Middle frontal gyrus (tissue), 1 donor: ENCODE measurements around the gene C6orf118.

Experiments used
- DNase-seq: peaks from one replicate; pipeline ENCODE4 v3.0.0-alpha.2; 2015; ENCODE audit warnings: low spot score; ENCODE audit errors: extremely low spot score

C6orf118 gene

DNA sequence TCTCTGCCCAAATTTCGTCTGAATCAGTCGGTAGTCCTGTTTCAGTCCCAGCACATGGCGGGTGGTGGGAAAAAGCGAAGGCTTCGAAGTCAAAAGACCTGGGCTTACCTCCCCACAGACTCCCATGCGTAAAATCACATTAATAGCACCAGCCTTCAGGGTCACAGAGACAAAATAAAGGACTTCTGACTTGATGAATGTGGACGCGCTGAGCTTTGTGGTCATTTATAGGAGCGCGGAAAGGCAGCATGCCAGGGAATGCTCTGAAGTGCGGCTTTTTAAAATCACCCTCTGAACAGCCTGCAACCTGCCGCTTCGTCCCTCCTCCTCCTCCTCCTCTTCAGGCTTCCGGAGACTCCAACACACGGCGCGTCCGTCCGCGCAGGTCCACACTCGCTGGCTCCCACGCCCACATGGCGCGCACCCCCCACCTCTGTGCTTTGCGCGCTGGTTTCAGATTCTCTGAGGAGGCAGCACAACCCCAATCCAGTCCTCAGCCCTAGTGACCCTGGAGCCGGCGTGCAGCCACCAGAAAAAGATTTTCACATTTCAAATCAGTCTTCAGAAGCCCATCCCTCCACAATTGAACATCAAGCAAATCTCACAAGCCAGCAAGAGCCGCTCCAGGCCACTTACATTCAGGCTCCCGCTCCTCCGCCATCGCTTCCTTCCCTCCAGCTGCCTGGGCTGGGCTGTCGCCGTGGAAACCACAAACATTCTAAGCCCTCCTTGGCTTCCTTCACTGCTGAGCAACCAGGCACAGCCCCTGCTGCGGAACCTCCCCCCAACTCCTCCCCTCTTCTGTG lies at the start of gene C6orf118:
Gene C6orf118 (minus strand): TSS at position 680 of the 806 bp plus-strand sequence. CDS start 19 bp downstream, at position 661.
- DNase-seq = no peak

DNA sequence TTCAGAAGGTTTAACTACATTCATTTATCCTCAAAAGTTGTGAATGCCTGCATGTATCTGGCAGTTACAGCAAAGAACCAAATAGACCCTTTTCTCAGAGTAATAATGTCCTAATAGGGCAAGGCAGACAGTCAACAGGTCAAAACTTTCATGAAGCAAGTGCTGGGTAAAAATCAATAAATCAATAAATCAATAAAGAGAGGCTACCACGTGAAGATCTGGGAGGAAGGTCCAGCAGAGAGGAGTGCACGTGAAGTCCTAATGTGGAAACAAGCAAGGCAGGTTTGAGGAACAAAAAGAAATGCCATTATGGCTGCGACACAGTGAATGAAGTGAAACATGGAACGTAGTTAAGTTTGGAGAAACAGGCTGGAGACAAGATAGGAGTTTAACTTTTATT lies 36.3 kb upstream of the C6orf118 start:
- DNase-seq = no peak

DNA sequence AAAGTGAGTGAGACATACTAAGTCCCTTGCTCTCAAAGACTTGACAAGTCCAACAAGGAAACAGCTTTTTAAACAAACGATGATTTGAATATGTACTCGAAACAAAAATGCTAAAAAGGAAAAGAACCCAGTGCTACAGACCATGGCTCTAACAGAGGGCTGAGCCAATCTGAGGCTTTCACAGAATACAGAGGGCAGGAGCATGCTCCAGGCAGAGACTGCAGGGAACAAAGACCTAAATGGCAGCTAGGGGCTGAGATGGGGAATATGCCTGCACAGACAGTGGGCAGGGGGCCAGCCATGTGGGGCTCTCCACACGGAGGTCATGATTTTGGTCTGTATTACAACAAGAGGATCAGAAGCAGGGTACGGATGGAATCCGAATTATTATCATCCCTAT lies 31.1 kb upstream of the C6orf118 start:
- no peak for DNase-seq

DNA sequence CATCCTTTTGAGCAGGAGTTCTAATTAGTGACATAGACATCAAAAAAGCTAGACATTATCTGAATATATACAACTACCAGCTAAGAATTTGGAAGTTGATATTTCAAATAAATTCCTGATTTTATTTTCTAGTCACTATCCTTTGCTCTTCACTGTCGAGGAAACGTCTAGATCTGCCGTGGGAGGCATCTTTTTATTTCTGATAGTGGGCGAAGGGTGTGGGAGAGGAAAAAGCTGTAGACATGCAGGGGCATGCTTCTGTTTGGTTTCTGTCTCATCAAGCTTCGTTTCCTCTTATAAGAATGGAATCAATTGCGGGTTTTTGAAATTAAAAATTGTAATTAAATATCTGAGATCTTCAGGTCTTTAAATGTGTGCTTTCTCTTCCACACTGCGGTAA lies 16.2 kb upstream of the C6orf118 start:
- DNase-seq = no peak

DNA sequence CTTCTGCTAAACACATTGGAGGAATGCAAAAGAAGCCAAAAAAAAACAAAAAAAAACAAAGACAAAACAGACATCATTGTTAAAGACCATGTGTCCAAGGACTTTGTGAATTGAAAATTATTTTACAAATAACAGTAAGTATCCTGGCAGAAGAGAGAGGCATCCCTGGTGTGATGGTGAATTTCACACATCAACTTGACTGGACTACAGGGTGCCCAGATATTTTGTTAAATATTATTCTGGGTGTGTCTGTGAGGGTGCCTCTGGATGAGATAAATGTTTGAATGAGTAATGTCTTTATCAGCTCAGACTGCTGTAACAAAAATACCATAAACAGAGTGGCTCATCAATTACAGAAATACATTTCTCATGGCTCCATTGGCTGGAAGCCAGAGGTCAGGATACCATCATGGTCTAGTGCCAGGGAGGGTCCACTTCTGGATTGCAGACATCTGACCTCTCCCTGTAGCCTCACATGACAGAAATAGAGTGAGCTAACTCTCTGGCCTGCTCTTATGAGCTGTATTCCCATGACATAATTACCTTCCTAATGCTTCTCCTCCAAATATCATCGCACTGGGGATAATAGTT lies 12.2 kb upstream of the C6orf118 start:
- DNase-seq = no peak

DNA sequence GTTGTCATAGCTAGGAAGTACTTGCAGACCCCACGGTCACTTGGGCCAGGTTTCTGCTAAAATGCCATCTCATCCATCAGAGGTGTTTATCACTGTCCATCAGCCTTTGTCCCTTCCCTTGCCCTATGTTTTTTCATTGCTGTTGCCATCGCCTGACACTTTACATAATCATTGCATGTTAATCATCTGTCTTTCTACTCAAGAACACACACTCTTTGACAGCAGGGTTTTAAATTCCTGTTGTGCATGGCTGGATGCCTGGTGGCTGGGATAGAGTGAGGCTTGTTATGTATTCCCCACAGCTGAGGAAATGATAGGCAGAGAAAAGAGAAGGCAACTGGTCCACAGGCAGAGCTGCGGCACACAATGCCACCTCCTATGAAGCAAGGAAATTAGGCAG lies 11.7 kb upstream of the C6orf118 start:
- no peak for DNase-seq

DNA sequence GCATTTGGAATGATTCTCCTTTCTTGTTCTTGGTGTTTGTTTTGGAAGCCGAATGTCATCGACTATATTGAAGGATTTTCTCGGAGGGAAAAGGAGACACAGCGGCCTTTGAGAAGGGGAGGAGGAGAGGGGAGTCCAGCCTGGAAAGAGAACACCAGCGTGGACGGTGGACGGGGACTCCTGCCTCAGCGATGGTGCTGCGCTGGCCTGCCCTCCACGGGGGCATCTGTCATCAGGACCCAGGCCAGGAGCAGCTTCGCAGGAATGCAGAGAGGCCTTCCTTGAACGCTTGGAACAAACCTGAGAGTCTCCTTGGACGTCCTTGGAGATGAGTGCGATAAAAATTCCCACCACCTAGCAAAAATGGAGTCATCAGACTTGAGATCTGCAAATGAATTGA lies 8.3 kb upstream of the C6orf118 start:
- DNase-seq = no peak

DNA sequence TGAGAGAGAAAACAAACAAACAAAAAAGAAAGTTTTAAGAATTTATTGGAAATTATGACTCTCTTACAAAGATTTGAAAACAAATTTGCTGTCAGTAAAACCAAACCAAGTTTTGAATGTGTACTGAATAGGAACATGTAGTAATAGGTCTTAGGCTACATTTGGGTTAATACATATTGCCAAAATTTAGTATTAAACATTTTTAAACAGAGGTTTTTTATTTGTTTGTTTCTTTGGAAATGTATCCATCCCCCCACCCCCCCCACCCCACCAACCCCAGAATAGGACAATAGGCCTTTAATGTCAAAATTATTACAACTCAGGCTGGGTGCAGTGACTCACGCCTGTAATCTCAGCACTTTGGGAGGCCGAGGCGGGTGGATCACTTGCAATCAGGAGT lies 2.5 kb downstream of the C6orf118 start:
- DNase-seq = no peak

DNA sequence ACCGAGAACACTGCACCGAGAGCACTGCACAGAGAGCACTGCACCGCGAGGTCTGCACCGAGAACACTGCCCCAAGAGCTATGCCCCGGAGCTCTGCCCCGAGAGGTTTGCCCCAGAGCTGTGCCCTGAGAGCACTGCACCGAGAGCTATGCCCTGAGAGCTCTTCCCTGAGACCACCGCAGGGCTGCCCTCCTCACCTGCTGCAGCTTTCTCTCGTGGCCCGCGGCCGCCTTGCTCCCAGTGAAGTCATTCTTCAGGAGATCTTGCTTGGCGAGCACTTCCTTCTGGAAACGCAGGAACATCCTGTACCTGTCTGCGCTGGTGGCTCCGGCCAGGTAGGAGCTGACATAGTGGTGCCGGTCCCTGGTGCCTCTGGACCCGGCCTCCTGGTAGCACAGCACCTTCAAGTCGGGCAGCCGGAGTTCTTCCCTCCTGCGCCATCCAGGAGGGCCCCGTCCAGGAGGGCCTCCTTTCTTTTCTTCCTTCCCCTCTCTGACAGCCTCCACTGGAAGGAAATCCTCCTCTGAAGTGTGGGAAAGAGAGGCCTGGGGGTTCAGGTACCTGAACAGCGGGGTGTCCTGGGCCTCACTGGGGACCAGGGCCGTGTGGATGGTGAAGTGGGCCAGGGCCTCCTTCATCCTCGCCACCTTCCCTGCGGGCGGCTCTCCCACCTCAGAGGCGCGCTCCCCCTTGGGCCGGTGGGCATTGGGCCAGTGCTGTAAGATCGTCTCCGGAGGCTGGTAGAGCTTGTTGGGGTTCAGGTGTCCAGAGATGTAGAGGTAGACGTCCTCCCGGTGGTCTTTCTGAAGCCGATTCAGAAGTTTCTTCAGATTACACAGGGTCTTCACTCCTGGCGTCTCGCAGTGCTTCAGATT lies 7.8 kb downstream of the C6orf118 start:
- no peak for DNase-seq

DNA sequence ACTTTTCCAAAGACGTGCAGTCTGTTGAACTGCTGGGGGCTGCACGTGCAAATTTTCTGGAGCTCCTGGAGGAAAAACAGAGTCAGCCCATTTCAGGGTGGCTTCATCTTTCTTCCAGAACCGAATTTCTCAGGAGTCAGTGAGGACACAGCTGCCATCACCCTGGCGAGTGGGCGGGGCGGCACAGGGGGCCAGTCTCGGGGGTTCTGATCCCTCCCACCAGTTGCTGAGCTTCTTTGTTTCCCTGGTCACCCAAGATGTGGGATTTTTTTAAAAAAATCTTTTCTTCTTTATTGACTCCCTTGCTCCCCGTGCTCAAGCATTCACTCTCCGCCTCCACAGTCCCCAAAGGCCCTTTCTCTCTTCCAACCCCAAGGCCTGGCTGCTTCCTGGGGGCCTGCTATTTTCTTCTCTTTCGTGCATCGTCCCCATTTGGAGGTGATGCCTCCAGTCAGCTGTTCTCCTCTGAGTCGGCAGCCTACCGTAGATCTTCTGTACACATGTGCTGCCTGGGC lies 8.9 kb downstream of the C6orf118 start:
- no peak for DNase-seq

DNA sequence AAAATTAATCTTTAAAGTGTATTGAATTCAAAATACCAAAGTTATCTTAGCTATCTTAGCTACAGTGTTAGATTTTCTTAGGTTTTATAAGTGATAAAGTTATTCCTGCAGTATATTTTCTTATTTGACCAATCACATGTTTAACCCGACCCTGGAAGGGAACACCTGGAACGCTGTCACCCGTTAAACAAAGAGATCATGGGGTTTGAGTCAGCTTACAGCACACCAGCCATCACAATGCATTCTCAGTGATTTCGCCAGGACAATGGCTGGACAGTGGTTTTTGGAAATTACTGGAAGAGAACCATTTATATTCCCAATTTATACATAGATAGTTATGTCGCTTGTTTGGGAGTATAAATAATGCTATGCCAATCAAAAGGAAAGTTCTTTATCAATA lies 10.5 kb downstream of the C6orf118 start:
- DNase-seq = no peak

DNA sequence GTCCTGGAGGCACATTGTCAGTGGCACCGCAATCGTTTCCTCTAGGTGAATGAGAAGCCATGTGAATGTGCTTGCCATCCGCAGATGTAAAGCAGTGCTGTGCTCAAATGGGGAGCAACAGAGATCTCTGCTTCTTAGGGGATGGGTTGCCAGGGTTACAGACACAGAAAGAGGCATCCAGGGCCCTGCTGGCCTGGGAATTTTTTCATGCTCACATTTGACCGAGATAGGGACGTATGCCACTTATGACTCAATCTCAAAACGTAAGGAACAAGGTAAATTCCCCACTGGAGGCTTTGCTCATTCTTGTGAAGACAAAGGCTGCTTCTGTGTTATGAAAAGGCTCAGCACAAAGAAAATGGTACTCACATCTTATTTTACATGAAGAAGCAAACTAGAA lies 11.0 kb downstream of the C6orf118 start:
- no peak for DNase-seq

DNA sequence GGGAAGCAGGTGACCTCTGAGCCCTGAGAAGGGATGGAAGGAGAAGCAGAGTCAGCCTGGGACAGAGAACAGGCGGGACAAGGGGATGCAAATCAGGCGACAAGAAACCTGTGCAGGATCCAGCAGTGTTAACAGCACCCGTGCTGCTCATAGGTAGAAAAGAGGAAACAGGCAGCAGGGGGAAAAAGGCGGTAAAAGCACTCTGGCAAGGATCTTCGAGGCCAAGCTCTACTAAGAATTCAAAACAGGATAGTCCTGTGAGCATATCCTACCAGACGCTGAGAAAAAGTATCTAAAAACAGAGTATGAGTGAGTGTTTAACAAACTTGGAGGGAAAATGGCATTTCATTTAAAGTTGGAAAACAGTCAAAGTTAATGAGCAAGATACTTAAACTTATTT lies 16.7 kb downstream of the C6orf118 start:
- DNase-seq = no peak

DNA sequence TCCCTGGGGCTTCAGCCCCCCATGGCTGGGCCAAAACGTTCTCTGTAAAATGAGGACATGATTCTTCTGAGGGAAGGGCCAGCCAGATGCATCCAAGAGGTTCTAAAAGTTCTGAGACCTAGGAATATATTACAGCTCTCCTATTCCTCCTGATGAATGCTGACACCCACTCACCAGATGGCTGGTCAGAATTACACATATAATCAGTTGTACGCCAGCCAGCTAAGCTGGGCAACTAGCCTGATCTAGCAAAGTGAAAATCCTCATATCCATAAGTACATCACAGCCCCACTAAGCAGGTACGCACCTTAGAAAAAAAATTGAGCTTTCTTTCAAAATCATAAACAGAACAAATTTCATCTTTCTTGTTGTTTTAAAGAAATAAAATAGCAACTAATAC lies 34.8 kb downstream of the C6orf118 start:
- DNase-seq = no peak

DNA sequence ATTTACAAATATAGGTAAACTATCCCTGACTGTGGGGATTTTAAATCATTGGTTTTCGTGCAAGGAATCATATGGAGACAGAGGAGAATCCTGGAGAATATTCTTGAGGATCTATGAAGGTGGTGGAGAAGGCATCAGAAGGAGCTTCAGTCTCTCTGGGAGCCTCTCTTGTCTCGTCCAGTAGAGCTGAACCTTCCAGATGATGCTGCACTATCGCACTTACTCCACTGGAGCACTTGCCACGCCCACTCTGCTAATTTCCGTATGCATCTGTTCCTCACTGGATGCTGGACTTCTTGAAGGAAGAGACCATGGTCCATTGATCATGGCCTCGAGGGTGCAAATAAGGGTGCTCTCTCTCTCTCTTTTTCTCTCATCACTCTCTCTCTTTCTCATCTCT lies 36.8 kb downstream of the C6orf118 start:
- DNase-seq = no peak

DNA sequence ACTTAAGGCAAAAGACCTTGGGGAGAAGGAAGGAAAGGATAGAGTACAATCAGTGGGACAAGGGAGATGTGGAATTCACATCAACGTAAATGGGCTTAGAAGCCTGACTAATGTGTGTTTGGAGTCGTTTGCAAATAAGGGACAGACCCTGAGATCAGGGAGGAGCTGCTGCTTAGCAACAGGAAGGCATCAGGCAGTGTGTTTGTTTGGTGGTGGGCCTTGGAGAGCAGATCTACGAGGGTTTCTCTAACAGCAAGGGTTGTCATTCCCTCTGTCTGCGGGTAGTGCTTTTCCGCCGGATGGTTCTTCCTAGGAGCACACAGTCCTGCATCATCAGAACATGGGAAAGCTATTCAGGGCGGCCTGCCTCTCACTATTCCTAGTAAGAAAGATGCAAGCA lies 40.4 kb downstream of the C6orf118 start:
- DNase-seq = no peak

DNA sequence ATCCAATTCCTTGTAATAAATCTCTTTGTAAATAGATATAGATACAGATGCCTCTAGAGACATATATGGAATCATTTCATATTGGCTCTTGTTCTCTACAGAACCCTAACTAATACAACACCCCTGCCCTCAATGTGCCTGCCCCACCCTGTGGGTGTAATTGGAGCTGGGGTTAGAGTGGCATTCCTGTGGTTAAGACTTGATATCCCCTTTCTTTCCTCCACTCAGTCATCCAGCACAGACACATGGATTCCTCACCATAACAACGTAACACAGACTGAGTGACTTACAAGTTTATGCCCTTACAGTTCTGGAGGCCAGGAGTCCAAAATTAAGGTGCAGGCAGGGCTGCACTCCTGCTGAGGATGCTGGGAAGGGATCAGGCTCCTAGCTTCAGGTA lies 42.8 kb downstream of the C6orf118 start:
- DNase-seq = no peak

DNA sequence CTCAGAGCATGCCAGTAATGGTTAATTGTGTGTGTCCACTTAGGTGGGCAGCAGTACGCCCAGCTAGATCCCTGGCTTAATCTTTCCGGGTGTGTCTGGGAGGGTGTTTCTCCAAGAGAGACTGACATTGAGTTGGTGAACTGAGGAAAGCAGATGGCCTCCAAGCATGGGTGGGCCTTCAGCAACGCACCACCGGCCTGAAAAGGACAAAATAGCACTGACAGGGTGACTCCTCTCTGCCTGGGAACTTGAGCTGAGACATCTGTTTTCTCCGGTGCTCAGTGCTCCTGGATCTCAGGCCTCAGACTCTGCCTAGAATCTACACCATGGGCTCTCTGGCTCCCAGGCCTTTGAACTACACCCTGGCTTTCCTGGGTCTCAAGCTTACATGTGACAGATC lies 43.2 kb downstream of the C6orf118 start:
- no peak for DNase-seq

DNA sequence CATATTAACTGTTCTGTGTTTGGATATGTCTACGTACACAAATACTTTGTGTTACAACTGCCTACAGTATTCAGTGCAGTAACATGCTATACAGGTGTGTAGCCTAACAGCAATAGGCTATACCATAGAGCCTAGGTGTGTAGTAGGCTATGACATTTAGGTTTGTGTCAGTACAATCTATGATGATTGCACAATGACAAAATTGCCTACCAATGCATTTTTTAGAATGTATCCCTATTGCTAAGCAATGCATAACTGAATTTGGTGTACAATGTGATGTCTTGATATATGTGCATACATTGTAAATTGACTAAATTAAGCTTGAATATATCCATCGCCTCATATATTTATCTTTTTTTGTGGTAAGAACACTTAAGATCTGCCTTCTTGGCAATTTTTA lies 48.9 kb downstream of the C6orf118 start:
- DNase-seq = no peak

DNA sequence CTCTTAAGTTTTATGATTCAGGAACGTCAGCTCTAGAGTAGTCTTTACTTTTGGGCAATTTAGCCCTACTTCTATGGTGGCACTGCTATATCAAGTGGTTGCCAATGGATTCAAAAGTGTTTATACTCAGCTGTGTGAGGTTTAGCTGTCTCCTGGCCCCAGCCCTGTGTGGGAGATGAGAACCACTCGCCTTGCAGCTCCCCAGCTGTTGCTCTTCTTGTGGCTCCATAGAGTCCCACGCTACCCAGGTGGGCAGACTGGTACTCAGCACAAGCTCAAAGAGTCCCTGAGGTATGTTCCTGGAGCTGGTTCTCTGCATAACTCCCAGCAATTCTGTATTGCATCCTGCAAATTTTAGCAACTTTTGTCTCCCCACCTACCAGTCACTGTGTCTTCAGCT lies 59.6 kb downstream of the C6orf118 start:
- no peak for DNase-seq

DNA sequence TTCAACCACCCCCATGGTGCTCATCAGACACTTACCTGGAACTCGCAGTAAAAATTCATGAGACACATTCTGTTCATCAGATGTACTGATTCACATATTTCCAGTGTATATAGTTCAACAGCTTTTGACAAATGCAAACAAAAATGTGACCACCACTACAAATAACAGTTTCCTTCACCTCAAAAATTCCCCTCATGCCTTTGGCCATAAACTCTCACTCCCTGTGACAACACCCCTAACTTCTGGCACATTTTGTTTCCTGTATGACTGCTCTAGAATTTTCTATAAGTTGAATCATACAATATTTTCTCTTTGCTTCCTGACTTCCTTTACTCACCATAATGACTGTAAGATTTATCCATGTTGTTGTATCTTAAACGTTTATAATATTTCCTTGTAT lies 63.7 kb downstream of the C6orf118 start:
- no peak for DNase-seq

DNA sequence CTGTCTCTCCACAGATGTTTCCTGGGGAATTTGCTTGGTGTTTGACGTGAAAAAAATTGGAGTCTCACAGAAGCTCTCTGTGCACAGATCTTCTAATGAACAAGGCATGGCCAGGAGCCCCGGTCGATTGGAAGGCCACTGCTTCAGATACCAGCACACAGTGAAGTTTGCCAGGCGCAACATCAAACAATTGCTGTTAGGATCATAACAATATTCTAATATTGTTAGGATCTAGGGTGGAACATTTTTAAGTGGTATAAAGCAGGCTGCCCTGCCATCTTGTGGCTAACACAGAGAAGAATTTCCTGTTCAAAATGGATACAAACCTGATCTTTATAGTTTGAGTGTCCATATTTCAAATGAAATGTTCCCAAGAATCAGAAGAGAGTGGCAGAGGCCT lies 64.1 kb downstream of the C6orf118 start:
- DNase-seq = no peak
